ENCODE results near the gene ZNF292.

- no peak for TF ChIP-seq CTCF (IDR thresholded peaks at IDR 0.05; ENCODE audit: poor library complexity)
- TF ChIP-seq EZH2phosphoT487 (IDR thresholded peaks at IDR 0.05; ENCODE audit: low read depth, severe bottlenecking, unreplicated experiment): no peak
Observed at GRCh38 chr6:87127737-87128136, 27.6 kb upstream of the ZNF292 start.
